ENCODE data around the gene SPARCL1.

SPARCL1 gene

GRCh38 chr4:87498446-87498900 is 30.7 kb downstream of the SPARCL1 start:
- Histone ChIP-seq H3K9me3 (ENCODE audit: low read length) (no peaks in the 10 kb centered on the region), H3K9ac (ENCODE audit: low read length) (no peak overlapping the region), H3K79me2 (ENCODE audit: insufficient read depth, low read length) (no peaks in the 10 kb centered on the region), H3K27me3 (ENCODE audit: insufficient read depth, low read length) (no peaks in the 10 kb centered on the region), H3K27ac (ENCODE audit: low read depth, low read length, poor library complexity, severe bottlenecking) (no peak overlapping the region), H3F3A (ENCODE audit: insufficient read depth, low read length) (no peaks in the 10 kb centered on the region), H3K4me1 (ENCODE audit: insufficient read depth, low read length, severe bottlenecking) (no peaks in the 10 kb centered on the region), H3K4me2 (ENCODE audit: low read length) (no peak overlapping the region), H2AFZ (ENCODE audit: low read length) (no peak overlapping the region), H3K36me3 (ENCODE audit: insufficient read depth, low read length) (no peaks in the 10 kb centered on the region), H3K9me2 (ENCODE audit: low read depth, low read length) (no peaks in the 10 kb centered on the region), H3K4me3 (ENCODE audit: low read depth, low read length, poor library complexity, severe bottlenecking) (no peak overlapping the region), H4K20me1 (ENCODE audit: insufficient read depth, low read length) (no peaks in the 10 kb centered on the region)
- TF ChIP-seq CTCF (IDR thresholded peaks at IDR 0.05; ENCODE audit: low read length): no peak

GRCh38 chr4:87497578-87497977 is 31.6 kb downstream of the SPARCL1 start:
- H3K4me2 ChIP-seq (ENCODE audit: low read length): no peak overlapping the region
- no peaks in the 10 kb centered on the region for H3K9me3 ChIP-seq (ENCODE audit: low read length)
- no peaks in the 10 kb centered on the region for H3F3A ChIP-seq (ENCODE audit: insufficient read depth, low read length)
- no peaks in the 10 kb centered on the region for H3K9me2 ChIP-seq (ENCODE audit: low read depth, low read length)
- no peak for TF ChIP-seq CTCF (IDR thresholded peaks at IDR 0.05; ENCODE audit: low read length)
- TF ChIP-seq EZH2 (IDR thresholded peaks at IDR 0.05; ENCODE audit: borderline replicate concordance, low read length): no peak
- no peaks in the 10 kb centered on the region for H3K4me1 ChIP-seq (ENCODE audit: insufficient read depth, low read length, severe bottlenecking)
- H4K20me1 ChIP-seq (ENCODE audit: insufficient read depth, low read length): no peaks in the 10 kb centered on the region
- no peak overlapping the region for H3K9ac ChIP-seq (ENCODE audit: low read length)
- H2AFZ ChIP-seq (ENCODE audit: low read length): no peak overlapping the region
- H3K36me3 ChIP-seq (ENCODE audit: insufficient read depth, low read length): no peaks in the 10 kb centered on the region
- H3K27ac ChIP-seq (ENCODE audit: low read depth, low read length, poor library complexity, severe bottlenecking): no peak overlapping the region
- H3K27me3 ChIP-seq (ENCODE audit: insufficient read depth, low read length): no peaks in the 10 kb centered on the region
- no peak overlapping the region for H3K4me3 ChIP-seq (ENCODE audit: low read depth, low read length, poor library complexity, severe bottlenecking)
- no peaks in the 10 kb centered on the region for H3K79me2 ChIP-seq (ENCODE audit: insufficient read depth, low read length)

- peak; percentile 67 for TF ChIP-seq CTCF (IDR thresholded peaks at IDR 0.05; ENCODE audit: low read length)
- TF ChIP-seq EZH2 (IDR thresholded peaks at IDR 0.05; ENCODE audit: borderline replicate concordance, low read length): no peak
- no peaks in the 10 kb centered on the region for H3F3A ChIP-seq (ENCODE audit: insufficient read depth, low read length)
These were observed 32.0 kb downstream of the SPARCL1 start for GRCh38 chr4:87497159-87497558.

More at GRCh38 chr4:87497159-87497558, 32.0 kb downstream of the SPARCL1 start:
- Histone ChIP-seq H3K4me3 (ENCODE audit: low read depth, low read length, poor library complexity, severe bottlenecking) (no peak overlapping the region), H3K9me2 (ENCODE audit: low read depth, low read length) (no peaks in the 10 kb centered on the region), H3K36me3 (ENCODE audit: insufficient read depth, low read length) (no peaks in the 10 kb centered on the region), H3K27ac (ENCODE audit: low read depth, low read length, poor library complexity, severe bottlenecking) (no peak overlapping the region), H3K79me2 (ENCODE audit: insufficient read depth, low read length) (no peaks in the 10 kb centered on the region), H4K20me1 (ENCODE audit: insufficient read depth, low read length) (no peaks in the 10 kb centered on the region), H3K9ac (ENCODE audit: low read length) (no peak overlapping the region), H3K4me2 (ENCODE audit: low read length) (no peak overlapping the region), H3K4me1 (ENCODE audit: insufficient read depth, low read length, severe bottlenecking) (no peaks in the 10 kb centered on the region), H2AFZ (ENCODE audit: low read length) (no peak overlapping the region), H3K27me3 (ENCODE audit: insufficient read depth, low read length) (no peaks in the 10 kb centered on the region), H3K9me3 (ENCODE audit: low read length) (no peaks in the 10 kb centered on the region)

Measured in OCI-LY1 (cell line).